NOMO-1 treated with dmso at 0.1 percent for 144 hours (cell line): Measurements from ENCODE around the gene OR6K6.

Source experiments
- DNase-seq: peaks from one replicate; lab custom pipeline; 2025; ENCODE audit not compliant: unreplicated experiment; lab: John Stamatoyannopoulos, UW

Gene OR6K6, protein sequence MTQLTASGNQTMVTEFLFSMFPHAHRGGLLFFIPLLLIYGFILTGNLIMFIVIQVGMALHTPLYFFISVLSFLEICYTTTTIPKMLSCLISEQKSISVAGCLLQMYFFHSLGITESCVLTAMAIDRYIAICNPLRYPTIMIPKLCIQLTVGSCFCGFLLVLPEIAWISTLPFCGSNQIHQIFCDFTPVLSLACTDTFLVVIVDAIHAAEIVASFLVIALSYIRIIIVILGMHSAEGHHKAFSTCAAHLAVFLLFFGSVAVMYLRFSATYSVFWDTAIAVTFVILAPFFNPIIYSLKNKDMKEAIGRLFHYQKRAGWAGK

DNA sequence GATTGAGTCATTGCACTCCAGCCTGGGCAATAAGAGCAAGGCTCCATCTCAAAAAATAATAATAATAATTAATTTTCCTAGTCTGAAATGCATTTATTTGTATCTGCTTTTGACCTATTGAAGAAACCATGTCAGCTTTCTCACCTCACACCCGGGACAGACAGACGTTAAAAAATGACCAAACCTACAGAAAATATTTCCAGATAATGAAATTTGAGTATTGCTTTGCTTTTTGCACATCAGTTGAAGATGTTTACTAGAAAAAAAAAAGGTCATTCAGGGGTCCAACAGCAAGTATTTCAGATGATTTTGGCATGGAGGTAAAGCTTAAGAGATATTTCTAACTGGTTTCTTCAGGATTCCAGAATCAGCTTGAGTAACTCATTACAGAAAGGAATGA is at the start of gene OR6K6:
TSS of gene OR6K6 (plus strand) at position 301 of the 400 bp plus-strand sequence. CDS start 168 bp downstream, outside the sequence.
- DNase-seq = no peak

DNA sequence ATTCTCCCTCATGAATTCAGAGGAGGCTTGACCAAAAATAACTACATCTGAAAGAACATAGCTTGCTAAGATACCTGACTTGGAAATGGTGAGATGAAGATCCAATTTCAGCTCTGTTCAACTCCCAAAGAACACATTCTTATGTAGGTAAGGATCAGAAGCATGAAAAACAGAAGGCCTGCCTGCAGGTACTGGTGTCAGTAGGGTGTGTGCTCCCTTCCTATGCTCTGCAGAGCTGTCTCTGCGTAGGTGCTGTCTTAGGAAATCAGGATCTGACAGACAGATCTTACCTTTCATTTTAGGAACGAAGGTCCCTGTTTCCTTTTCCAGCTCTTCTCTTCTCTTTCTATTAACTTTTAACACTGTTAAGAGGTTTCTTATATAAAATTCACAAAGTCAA is 48.4 kb upstream of the OR6K6 start:
- no peak for DNase-seq

DNA sequence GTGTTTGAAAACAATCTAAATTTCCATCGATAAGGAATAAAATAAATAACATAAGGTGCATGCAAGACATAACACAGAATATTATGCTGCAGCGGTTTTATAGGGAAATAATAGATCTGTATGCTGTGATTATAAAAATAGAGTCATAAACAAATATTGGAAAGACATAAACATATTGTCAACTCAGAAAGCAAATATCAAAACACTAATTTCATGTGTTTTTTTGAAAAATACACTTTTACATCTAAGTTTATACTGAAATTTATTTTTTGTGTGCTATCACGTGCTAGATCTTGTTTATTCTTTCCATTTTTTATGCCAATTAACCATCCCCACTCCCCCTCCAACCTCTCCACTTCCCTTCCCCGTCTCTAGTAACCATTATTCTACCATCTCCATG is 43.4 kb upstream of the OR6K6 start:
- no peak for DNase-seq

DNA sequence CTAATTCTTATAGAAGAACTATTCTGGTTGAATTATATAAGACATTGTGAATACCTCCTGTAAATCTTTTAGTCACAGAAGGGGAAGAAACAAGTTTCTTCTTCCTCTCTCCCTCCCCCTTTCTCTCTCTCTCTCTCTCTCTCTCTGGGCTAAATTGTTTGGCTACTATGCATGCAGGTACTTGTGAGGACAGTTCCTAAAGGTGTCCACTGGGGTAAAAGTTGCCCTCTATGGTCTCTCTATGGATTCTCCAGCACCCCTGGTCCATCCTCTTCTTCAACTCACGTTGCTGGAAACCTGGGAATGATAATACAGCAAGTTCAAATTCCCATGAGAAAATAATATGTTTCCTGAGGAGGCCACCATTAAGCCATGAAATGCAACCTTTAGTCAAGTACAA is 39.8 kb upstream of the OR6K6 start:
- DNase-seq = no peak

DNA sequence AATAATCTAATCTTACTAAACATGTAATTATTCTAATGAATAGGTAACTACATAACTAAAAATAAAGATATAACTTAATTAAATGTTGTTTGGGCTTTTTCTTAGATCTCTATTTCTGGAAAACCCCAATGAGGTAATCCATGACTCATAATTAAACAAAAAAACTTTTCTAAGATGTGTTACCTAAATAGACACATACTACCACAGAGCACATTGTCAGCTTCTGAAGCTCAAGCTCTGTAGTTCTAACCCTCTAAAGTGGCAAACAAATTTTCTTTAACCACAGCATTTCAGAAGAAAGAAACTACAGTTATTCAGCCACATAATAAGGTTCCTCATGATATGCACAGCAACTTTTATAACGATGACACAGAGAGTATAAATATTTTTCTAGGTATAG is 38.2 kb upstream of the OR6K6 start:
- DNase-seq = no peak

DNA sequence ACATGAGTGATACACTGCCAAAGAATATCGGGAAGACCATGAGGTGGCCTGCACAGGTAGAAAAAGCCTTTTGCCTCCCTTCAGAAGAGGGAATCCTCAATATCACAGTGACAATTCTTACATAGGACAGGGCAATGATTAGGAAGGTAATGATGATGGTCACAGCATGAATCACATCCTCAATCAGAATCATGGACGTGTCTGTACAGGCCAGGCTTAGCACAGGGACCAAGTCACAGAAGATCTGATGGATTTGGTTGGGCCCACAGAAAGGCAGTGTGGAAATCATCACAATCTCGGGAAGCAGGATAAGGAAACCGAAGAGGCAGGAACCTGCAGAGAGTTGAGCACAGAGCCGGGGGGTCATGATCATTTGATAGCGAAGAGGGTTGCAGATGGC is 37.2 kb upstream of the OR6K6 start:
- no peak for DNase-seq

DNA sequence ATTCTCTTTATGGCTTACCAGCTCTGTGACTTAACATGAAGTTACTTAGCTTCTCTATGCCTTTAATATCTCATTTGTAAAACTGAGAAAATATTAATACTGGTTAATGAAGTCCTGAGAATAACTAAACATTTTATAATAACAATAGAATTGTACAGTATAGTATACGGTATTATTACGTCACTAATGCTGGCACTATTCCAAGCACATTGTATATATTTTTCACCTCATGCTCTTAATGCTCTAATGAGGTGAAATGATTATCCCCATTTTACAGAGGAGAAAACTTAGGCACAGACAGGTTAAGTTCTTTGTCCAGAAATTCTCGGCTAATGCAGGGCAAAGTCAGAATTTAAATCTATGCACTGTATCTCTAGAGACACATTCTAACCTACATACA is 34.9 kb upstream of the OR6K6 start:
- no peak for DNase-seq

DNA sequence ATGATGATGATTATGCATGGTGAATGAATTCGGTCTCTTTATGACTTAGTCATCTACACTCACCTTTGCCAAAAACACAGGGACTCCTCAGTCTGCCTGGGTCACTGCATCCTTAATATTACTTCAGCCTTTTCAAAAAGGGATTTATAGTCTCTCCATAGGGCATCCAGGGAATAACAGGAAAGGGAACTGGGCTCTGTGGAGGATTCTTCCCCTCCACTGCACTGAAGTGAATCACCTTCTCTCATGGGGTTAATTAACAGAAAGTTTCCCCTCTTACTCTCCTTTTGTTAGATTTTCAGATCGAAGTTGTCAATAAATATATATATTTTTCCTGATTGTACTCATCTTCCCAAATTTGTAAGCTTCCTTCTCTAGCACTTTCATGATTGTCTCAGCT is 33.9 kb upstream of the OR6K6 start, which contains the start of gene OR6K3:
TSS of gene OR6K3 (minus strand) at position 101 of the 400 bp plus-strand sequence. CDS start 2,605 bp downstream, outside the sequence.
- no peak for DNase-seq

DNA sequence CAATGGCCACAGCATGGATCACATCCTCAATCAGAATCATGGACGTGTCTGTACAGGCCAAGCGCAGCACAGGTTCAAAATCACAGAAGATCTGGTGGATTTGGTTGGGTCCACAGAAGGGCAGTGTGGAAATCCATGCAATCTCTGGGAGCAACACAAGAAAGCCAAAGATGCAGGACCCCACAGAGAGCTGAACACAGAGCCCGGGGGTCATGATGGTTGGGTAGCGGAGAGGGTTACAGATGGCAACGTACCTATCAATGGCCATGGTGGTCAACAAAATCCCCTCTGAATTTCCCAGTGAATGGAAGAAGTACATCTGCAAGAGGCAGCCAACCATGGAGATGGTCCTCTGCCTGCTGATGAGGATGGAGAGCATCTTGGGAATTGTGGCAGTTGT is 30.1 kb upstream of the OR6K6 start:
- DNase-seq = no peak

DNA sequence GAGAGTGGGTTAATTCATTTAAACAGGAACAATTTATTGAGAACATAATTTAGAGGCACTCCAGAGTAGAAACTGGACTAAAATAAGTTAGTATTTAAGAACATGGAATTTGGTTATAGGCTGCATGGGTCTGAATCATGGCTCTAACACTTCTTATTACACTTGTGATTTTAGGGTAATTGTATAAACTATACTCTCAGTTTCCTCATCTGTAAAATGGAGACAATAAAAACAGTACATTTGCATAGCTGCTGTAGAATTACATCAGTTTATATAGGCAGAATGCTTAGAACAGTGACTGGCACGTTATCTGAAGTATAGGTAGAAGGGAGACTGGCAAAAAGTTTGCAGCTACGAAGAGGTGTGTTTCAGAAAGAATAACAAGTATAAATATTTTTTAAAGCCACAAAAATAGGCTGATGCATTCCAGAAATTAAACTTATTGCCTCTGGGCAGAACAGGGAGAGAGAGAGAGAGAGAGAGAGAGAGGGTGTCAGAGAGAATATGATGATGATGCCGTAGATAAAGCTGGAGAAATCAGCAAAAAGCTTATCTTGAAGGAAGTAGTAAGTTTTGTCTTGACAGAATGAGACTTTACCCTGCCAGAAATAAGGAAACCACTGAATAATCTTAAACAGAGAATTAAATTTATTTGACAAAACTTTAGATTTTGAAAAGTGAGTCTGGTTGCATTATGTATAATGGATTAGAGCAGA is 25.9 kb upstream of the OR6K6 start:
- no peak for DNase-seq

DNA sequence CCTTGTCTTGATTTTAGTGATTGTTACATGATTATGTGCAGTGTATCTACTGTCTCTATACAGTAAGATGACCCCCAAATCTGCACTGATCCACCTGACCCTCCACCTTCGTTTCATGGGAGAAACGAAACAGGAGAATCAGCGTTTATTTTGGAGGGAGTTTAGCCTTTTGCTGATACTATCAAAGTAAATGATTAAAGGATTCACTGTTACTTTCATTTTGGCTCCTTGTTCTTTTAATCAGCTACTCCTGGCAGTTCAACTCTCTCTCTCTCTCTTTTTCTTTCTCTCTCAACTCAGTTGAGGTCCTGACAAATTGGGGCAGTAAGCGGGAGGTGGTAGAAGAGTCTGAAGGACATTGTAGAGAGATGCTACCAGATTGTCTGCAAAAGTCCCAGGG is 24.1 kb upstream of the OR6K6 start:
- DNase-seq = no peak

DNA sequence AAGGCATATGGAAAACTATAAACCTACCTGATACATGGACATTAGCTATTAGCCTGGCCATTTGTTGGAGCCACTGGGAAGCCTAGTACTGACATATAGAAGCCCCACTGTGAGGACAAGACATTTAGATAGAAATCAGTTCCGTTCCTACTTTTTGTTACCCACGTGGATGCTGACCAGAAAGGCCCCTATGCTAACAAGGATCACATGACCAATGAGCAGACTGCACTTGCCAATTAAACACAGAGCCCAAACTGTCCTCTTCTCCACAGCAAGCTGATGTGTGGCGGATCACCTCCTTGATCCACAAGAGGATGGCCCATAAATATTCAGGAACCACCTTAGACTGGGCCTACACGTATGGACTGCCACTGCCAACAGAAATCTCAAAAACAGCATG is 22.8 kb upstream of the OR6K6 start:
- DNase-seq = no peak

DNA sequence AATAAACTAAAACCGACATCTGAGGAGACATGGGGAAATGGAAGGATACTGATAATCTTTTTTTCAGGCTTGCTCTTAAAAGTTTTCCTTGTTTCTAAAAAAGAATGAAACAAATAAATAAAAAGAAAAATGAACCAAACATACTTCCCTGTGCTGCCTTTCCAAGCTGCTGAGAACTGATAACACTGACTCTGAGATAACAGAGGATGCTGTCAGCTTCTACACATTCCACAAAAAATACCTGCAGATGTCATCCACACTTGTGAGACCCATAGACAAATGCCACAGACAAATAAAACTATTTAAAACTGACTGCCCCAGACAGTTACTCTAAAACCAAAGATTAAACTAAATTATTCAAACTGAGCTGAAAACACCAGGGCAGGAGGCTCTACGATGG is 22.0 kb upstream of the OR6K6 start:
- no peak for DNase-seq

DNA sequence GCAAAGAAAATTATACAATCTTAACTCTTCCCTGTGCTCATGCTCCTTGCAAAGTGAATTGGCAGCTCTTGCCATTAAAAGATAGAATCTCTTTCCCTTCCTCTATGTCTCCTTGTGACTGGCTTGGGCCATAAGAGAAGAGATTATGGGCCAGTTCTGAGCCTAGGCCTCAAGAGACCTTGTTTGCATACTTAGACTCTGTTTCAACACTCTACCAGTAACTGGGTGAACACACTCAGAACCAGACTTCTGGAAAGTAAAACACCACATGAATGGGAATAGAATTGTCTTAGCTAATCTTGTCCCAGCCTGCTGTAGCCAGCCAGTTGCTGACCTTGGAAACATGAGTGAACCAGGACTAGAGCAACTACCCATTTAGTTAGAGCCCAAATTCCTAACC is 18.7 kb upstream of the OR6K6 start:
- DNase-seq = no peak

DNA sequence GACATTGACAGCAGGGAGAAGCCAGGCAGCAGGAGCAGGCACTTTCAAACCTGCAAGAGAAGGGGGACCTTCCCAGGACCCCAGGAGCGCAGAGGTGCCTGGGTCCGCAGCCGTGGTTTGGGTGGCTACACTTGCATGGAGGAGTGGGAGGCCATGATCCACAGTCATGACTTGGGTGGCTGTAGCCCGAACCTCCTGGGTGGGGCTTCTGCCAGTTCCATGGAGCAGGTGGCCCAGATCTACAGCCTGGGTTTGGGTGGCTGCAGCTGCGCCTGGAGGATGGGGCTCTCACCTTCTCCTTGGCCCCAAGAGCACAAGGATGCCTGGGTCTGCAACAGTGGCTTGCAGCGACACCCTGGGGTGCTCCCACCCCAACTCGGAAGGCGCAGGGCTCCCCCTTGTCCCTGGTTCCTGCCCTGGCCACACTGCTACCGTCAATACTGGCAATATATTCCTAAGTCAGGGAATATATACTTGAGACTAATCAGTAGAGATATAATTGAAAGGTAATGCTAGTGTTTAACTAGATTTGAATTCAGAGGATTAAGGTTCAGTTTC is 2.3 kb upstream of the OR6K6 start:
- DNase-seq = no peak

DNA sequence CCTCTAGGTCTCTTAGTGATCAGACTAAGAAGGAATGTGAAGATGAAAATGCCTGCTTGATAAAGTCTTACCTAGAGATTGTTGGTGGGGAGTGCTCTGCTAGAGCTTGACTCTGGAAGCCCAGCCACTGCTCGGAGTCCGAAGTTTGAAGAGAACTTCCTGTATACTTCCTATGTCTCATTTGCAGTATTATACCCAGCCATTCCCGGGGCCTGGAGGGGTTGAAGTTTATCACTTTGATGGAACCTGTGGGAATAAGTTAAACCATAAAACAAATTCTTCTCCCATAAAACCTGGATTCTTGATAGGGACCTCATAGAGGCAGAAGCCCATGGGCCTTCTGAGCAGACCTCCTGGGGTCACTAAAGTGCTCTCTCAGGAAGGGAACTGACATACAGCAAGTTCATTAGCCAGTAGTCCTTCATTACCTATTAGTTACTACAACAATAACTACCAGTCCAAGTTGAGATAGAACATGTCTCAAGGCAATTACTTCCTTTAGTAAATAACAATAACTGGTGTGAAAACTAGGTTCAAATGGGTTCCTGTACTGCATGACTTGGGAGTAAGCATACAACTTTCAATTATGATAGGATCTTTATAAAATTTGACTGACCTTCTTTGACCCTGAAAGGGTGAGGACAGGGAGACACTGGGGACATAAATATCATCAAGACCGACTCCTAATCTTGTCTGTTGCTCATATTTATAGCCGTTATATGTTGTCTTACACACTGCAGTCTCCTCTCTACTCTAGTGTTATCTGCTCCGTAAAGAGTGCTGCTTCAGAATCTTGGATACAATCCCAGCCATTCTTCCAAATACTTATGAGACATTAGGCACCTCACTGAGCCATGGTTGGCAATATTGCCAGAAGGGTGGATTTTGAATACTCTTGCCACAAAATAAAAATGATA is 17.7 kb downstream of the OR6K6 start, which contains the start of gene OR6N1:
TSS of gene OR6N1 (minus strand) at position 246 of the 917 bp plus-strand sequence. CDS start 5,513 bp downstream, outside the sequence.
- no peak for DNase-seq

DNA sequence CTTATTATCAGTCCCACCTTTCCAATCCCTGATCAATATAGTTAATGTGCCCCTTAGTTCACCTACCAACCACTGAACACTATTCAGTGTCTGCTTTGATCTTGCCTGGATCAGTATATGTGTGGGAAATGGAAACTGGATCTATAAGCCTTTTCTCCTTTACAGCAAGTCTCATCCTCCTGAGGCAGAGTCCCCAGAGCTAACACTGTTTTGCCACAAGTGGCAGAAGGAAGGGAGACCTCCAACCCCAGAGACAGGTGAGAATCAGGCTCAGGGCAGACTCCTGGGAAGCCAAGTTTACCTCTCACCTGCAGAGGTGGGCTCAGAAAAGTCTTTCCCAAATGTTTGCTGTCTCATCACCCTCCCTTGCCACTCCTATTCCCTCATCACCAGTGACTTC is 26.6 kb downstream of the OR6K6 start, which contains the start of gene OR6N2:
TSS of gene OR6N2 (minus strand) at position 101 of the 400 bp plus-strand sequence. CDS start 3,569 bp downstream, outside the sequence.
- no peak for DNase-seq

DNA sequence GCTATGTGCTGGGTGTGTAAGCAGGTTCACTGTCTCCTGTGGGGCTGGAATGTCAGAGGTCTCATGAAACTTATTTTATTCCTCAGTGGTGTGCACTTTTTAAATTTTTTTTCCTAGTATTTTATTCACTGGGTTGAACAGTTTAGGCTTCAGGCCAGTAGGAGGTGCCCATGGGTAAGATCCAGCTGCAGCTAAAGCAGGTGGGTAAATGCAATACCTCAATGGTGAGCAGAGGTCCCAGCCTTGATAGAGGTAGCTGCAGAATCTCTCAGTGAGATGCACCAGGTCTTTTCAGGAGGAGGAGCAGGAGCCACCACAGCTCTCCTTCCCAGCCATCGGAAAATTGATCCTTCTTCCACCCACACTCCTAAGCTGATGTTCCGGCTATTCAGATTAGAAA is 39.1 kb downstream of the OR6K6 start:
- DNase-seq = no peak

DNA sequence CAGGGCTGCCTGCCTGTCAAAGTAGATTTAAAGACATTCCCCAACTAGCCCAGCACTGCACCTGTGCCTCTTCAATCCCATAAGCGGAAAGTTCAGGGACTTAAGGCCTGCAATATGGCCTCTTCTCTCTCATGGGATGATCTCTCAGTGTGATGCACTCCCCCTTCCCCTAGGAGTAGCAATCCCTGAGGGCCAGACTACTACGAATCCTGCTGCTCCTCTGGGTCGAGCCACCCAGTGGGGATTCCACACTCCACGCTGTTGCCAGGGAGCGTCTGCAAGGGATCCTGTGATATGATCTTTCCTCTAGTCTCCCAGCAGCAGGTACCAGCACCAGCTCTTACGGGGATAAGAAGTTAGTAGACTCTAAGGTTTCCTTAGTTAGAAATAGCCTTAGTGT is 39.7 kb downstream of the OR6K6 start:
- DNase-seq = no peak

DNA sequence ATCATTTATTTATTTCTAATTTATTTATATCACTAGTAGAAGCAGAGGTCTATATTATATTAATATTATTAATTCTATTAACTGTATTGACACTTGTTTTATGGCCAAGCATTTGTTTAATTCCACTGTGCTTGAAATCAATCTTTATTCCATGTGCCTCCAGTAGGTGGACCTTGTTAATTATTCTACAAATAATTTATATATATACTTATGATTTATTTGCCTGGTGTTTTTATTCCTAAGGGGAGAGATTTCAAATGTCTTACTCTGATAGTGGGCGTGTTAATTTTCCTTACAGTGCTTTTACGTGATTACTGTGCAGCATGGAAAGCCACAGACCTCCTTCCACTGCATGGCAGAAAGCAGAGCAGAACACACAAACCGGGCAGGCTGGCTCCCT is 44.0 kb downstream of the OR6K6 start:
- DNase-seq = no peak

DNA sequence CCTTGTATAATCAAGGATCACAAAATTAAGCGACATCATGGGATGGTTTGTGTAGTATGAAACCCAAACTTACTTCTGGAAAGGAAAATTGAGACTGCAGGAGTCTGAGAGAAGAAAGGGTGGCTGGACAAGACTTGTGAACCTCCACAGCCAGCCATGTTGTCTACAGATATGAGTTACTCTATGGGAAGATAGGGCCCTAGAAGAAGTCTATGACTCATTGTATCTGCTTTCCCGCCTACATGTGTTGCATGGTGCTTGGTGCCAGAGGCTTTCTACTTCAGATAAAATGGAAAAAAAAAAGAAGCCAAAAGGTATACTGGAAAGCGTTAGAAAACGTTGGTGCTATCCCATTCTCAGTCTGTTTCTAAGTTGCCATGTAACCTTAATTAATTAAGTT is 45.2 kb downstream of the OR6K6 start:
- no peak for DNase-seq
